ENCODE measurements around the gene HSD17B10. TPM values are rescaled to one million over a fixed set of nuclear protein-coding genes. Genes with fewer than 3 reads are reported as not detected.

HSD17B10 gene
- total and polyA plus RNA-seq, 4 donors, result 28.0 to 118 (median 93.4) TPM

DNA sequence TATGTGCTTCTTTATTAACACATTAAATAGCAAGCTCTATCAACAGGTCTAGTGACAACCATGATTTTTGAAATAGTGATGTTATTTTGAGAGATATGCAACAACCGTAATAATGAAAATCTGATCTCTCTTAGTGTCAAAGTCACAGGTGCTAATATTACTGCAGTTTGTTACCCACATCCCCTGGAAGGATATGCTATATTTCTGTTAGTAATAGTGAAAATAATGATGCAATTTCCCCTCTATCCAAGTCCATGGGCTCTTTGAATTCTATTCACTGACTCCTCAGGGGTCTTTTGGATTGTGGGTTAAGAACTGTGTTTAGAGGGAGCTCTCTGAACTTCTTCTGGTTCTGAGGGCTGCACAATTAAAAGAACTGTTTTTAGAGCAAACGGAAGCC, 3.0 kb upstream of the HSD17B10 start:
- Histone ChIP-seq H3K27me3 (ENCODE audit: control insufficient read depth in 3 of 3, insufficient read depth in 3 of 3, low read length in 2 of 3) (peaks cover 0 to 47% (median 42%) of the 10 kb centered on the region in 3 donors), H3K4me1 (ENCODE audit: control insufficient read depth in 5 of 5, insufficient read depth in 5 of 5, low read length in 5 of 5) (peaks cover 0 to 6% (median 3%) of the 10 kb centered on the region in 5 donors), H3K4me3 (no peak overlapping the region), H3K9me3 (ENCODE audit: control insufficient read depth in 4 of 4, insufficient read depth in 3 of 4, low read length in 3 of 4) (peaks cover 0 to 2% (median 0%) of the 10 kb centered on the region in 4 donors), H3K36me3 (ENCODE audit: control insufficient read depth in 4 of 4, insufficient read depth in 4 of 4, low read length in 4 of 4) (no peaks in the 10 kb centered on the region), H3K9ac (ENCODE audit: insufficient read depth in 1 of 2, low read length in 2 of 2) (no peak overlapping the region), H3K27ac (ENCODE audit: low read depth in 1 of 2, low read length in 1 of 2) (no peak overlapping the region)
- WGBS, 2 donors, result 56 to 72% methylated on average over 2 of the region's 2 CpGs
- DNase-seq (no peak), ATAC-seq (ENCODE audit: insufficient read depth, low FRiP score) (no peak)
- TF ChIP-seq, protein P1, sequence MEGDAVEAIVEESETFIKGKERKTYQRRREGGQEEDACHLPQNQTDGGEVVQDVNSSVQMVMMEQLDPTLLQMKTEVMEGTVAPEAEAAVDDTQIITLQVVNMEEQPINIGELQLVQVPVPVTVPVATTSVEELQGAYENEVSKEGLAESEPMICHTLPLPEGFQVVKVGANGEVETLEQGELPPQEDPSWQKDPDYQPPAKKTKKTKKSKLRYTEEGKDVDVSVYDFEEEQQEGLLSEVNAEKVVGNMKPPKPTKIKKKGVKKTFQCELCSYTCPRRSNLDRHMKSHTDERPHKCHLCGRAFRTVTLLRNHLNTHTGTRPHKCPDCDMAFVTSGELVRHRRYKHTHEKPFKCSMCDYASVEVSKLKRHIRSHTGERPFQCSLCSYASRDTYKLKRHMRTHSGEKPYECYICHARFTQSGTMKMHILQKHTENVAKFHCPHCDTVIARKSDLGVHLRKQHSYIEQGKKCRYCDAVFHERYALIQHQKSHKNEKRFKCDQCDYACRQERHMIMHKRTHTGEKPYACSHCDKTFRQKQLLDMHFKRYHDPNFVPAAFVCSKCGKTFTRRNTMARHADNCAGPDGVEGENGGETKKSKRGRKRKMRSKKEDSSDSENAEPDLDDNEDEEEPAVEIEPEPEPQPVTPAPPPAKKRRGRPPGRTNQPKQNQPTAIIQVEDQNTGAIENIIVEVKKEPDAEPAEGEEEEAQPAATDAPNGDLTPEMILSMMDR (IDR thresholded peaks at IDR 0.05; ENCODE audit: control extremely low read depth, extremely low read depth), result no peak

DNA sequence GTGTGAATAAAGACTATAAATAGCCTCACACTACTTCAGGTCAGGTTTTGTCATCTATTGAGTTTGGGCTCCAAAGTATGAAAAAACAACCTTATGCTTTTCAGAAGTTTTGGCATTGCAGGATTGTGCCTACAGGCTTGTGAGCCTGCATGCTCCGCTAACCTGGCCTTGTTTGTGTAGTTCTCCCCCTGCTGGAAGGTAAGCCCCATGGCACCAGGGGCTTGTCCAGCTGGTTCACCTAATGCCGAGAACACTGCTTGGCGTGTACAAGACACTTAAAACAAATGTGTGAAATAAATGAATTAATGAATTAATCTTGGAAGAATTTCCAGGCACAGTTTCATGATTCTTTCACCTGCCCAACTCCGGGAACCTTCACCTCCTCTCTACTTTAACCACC, 1.8 kb upstream of the HSD17B10 start:
- Histone ChIP-seq H3K36me3 (ENCODE audit: control insufficient read depth in 4 of 4, insufficient read depth in 4 of 4, low read length in 4 of 4) (peaks cover 0 to 8% (median 4%) of the 10 kb centered on the region in 4 donors), H3K4me1 (ENCODE audit: control insufficient read depth in 5 of 5, insufficient read depth in 5 of 5, low read length in 5 of 5) (no peaks in the 10 kb centered on the region), H3K9ac (ENCODE audit: insufficient read depth in 1 of 2, low read length in 2 of 2) (no peak overlapping the region), H3K27ac (ENCODE audit: low read depth in 1 of 2, low read length in 1 of 2) (no peak overlapping the region), H3K9me3 (ENCODE audit: control insufficient read depth in 4 of 4, insufficient read depth in 3 of 4, low read length in 3 of 4) (no peaks in the 10 kb centered on the region), H3K4me3 (no peak overlapping the region), H3K27me3 (ENCODE audit: control insufficient read depth in 3 of 3, insufficient read depth in 3 of 3, low read length in 2 of 3) (peaks cover 0 to 41% (median 37%) of the 10 kb centered on the region in 3 donors)
- ATAC-seq (ENCODE audit: insufficient read depth, low FRiP score) (no peak), DNase-seq (peak; percentile 62 to 77 (median 66))
- TF ChIP-seq, protein P1 (IDR thresholded peaks at IDR 0.05; ENCODE audit: control extremely low read depth, extremely low read depth), result peak; percentile 70
- WGBS, 2 donors, result 2 to 10% methylated on average over 4 of the region's 4 CpGs

GRCh38 chrX:53430231-53430630, 3.9 kb downstream of the HSD17B10 start:
- TF ChIP-seq, protein P1 (IDR thresholded peaks at IDR 0.05; ENCODE audit: control extremely low read depth, extremely low read depth), result no peak
- Histone ChIP-seq H3K36me3 (ENCODE audit: control insufficient read depth in 4 of 4, insufficient read depth in 4 of 4, low read length in 4 of 4) (peaks cover 0 to 11% (median 8%) of the 10 kb centered on the region in 4 donors), H3K9me3 (ENCODE audit: control insufficient read depth in 4 of 4, insufficient read depth in 3 of 4, low read length in 3 of 4) (peaks cover 0 to 1% (median 0%) of the 10 kb centered on the region in 4 donors), H3K4me1 (ENCODE audit: control insufficient read depth in 5 of 5, insufficient read depth in 5 of 5, low read length in 5 of 5) (no peaks in the 10 kb centered on the region), H3K4me3 (no peak overlapping the region), H3K9ac (ENCODE audit: insufficient read depth in 1 of 2, low read length in 2 of 2) (no peak overlapping the region), H3K27me3 (ENCODE audit: control insufficient read depth in 3 of 3, insufficient read depth in 3 of 3, low read length in 2 of 3) (peaks cover 0 to 31% (median 30%) of the 10 kb centered on the region in 3 donors), H3K27ac (ENCODE audit: low read depth in 1 of 2, low read length in 1 of 2) (no peak overlapping the region)
- DNase-seq (no peak), ATAC-seq (ENCODE audit: insufficient read depth, low FRiP score) (no peak)
- 89 to 92% methylated on average over 9 of the region's 9 CpGs for WGBS, 2 donors

DNA sequence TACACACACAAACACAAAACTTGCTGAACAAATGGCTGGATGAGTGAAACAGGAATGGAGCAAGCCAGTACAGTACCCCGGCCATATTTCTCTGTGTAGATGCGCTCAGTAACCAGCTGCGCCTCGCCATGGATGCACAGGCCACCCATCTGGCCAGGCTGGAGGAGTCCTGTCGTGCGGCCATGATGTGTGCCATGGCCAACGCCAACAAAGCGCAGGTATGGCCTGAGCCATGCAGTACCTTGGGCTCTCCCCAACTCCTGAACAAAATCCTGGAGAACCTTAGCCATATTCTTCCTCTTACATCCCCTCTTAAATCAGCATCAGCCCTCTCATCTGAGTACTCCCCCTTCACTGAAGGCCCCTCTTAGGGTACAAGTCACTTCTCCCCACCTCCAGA, 4.4 kb downstream of the HSD17B10 start:
- Histone ChIP-seq H3K36me3 (ENCODE audit: control insufficient read depth in 4 of 4, insufficient read depth in 4 of 4, low read length in 4 of 4) (peaks cover 0 to 11% (median 8%) of the 10 kb centered on the region in 4 donors), H3K9ac (ENCODE audit: insufficient read depth in 1 of 2, low read length in 2 of 2) (no peak overlapping the region), H3K4me3 (no peak overlapping the region), H3K27me3 (ENCODE audit: control insufficient read depth in 3 of 3, insufficient read depth in 3 of 3, low read length in 2 of 3) (peaks cover 0 to 31% (median 30%) of the 10 kb centered on the region in 3 donors), H3K4me1 (ENCODE audit: control insufficient read depth in 5 of 5, insufficient read depth in 5 of 5, low read length in 5 of 5) (no peaks in the 10 kb centered on the region), H3K9me3 (ENCODE audit: control insufficient read depth in 4 of 4, insufficient read depth in 3 of 4, low read length in 3 of 4) (peaks cover 0 to 1% (median 0%) of the 10 kb centered on the region in 4 donors), H3K27ac (ENCODE audit: low read depth in 1 of 2, low read length in 1 of 2) (no peak overlapping the region)
- WGBS, 2 donors, result 94 to 98% methylated on average over 8 of the region's 8 CpGs
- TF ChIP-seq, protein P1 (IDR thresholded peaks at IDR 0.05; ENCODE audit: control extremely low read depth, extremely low read depth), result no peak
- ATAC-seq (ENCODE audit: insufficient read depth, low FRiP score) (no peak), DNase-seq (no peak)

Data from lung (tissue), 12 donors.